Right cardiac atrium (tissue), 5 donors: ENCODE data around the gene BEAN1. TPM values are rescaled to one million over a fixed set of nuclear protein-coding genes. Genes with fewer than 3 reads are reported as not detected.
A peak's percentile ranks its signal among the peaks of the same experiment; 100 is the strongest.

Source experiments
- ATAC-seq, 2 donors: fragments of 200-7000 bp; cut with Tn5 transposase; one replicate each; pipeline versions ENCODE4 v1.8.0 to v1.9.1; 2020; ENCODE audit warnings: moderate library complexity in 2 of 2, mild to moderate bottlenecking in 1 of 2
- DNase-seq, 3 donors: peaks; one replicate each; pipeline ENCODE4 v3.0.0-alpha.2; 2020
- H3K27ac ChIP-seq: one replicate; pipeline ENCODE4 v1.5.1; 2013; ENCODE audit warnings: mild to moderate bottlenecking, low read length, control low read depth, moderate library complexity
- H3K27me3 ChIP-seq: one replicate; pipeline ENCODE4 v1.6.1; 2013; ENCODE audit not compliant: control insufficient read depth, insufficient read depth
- H3K4me1 ChIP-seq: one replicate; pipeline ENCODE4 v1.6.1; 2013; ENCODE audit warnings: low read length; ENCODE audit not compliant: control insufficient read depth, insufficient read depth
- H3K4me3 ChIP-seq: one replicate; pipeline ENCODE4 v1.5.1; 2013; ENCODE audit warnings: low read length, control low read depth
- H3K9me3 ChIP-seq: one replicate; pipeline ENCODE4 v1.6.1; 2013; ENCODE audit warnings: low read length; ENCODE audit not compliant: control insufficient read depth
- WGBS: extraction: QIAGEN DNeasy Blood & Tissue Kit; methylation state at CpG from one replicate; pipeline ENCODE4 v1.1.7; 2013; 5-methylcytosine and 5-hydroxymethylcytosine counted together
- intact Hi-C, 4 donors: fragments of 100-400 bp; cut with DNase I; formaldehyde crosslinking; loops; one replicate each; pipeline versions ENCODE4 v1.11.0 to v1.14.0; 2022 to 2023
- polyA plus RNA-seq: library from polyadenylated mRNA; stranded (reverse); fragments of 200-250 nt; gene quantifications from one replicate; pipeline ENCODE4 v1.2.3, GENCODE V29; 2013
- total RNA-seq, 4 donors: library from RNA; stranded (reverse); fragmentation: NEBNext Ultra II Directional; extraction: Animal tissue kit (Norgen Biotek cat#: 25700); gene quantifications; one replicate each; pipeline ENCODE4 v1.2.1, GENCODE V29; 2021
- donor health status: healthy with polysubstance abuse.
- donor health status: DM: no; HTN: yes; CAD: no.
- donor health status: DM: no; HTN: no; CAD: no.
- donor health status: DM: no; HTN: yes; CAD: no; lungs with severe emphysema.
- donor health status: DM: yes; HTN: yes; CAD: no.

BEAN1 gene
- total and polyA plus RNA-seq, 5 donors, result 0.41 to 1.5 (median 1.1) TPM

DNA sequence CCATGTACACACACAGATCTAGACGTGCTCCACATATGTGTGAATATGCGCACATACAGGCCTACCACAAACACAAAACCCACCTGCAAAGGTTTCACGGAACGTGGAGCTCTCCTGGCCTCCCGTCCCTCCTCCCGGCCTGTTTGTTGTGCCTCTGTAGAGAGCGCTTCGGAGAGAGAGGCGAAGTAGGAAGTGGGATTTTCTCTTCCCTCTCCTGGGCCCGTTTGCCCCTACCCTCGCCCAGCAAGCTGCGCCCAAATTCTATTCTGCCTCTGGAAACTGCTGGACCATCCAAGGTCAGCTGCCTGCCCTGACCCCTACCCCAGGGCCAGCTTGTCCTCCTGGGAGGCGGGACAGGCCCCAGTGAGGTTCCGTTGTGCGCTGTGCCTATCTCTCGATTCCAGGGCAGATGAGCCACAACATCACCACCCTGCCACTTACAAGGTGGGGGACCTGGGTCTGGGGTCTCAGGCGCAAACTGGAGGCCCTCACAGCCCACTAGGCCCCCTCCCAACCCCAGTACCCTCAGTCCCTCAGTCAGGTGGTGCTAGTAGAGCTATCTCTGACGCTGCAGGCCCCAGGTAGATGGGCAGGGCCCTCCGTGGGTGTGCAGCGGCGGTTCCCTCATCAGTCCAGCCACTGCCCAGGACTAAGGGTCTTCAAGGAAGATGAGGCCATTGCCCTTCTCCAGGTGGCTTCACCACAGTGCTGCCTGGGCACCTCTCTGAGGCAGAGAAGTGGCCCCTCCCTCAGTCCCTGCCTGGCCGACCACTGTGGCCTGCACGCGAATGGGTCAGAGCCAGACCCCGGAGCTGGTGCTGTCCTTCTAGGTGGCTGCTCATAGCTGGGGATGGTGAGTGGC, 54.2 kb downstream of the BEAN1 start:
- Histone ChIP-seq H3K9me3 (no peaks in the 10 kb centered on the region), H3K27ac (no peak overlapping the region), H3K4me1 (no peaks in the 10 kb centered on the region), H3K4me3 (no peak overlapping the region), H3K27me3 (no peaks in the 10 kb centered on the region)
- WGBS, result 90% methylated on average over 25 of the region's 25 CpGs
- intact Hi-C loops, result loop anchor here in 2 of 4 donors (5.0 to 10.0 kb wide), 3 partner anchors 74 to 124 kb away; partner anchors contain the start of gene CMTM3 (in 1 of the 2)
- ATAC-seq (no peak), DNase-seq (peak in 1 of 3 donors; percentile 22)

DNA sequence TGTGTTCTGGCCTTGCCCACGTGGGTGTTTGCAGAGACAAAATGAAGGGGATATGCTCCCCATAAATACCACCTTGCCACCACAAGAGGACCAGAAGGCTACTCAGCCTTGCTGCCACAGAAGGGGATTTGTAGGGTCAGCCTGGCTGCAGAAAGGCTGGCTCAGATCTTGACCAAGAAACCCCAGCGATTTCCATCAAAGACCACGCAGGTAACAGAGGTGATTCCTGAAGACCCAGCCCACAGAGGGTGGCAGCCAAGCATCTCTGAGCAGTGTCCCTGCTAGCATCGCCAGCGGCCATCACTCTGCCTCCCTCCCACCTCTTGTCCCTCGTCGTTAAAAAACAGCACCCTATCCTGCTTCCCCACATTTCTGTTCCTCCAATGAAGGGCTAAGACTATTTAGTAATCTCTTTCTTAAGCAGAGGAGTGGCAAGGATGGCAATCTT, 54.9 kb downstream of the BEAN1 start:
- peaks cover 6% of the 10 kb centered on the region for H3K4me1 ChIP-seq
- intact Hi-C loops, result loop anchor here in 3 of 4 donors (2.0 to 10.0 kb wide), 4 partner anchors 75 to 125 kb away; partner anchors contain the start of gene CMTM3 (in 1 of the 3)
- 72% methylated on average over 7 of the region's 7 CpGs for WGBS
- H3K27me3 ChIP-seq, result no peaks in the 10 kb centered on the region
- no peaks in the 10 kb centered on the region for H3K9me3 ChIP-seq
- H3K4me3 ChIP-seq, result no peak overlapping the region
- no peak for ATAC-seq
- no peak for DNase-seq
- no peak overlapping the region for H3K27ac ChIP-seq

GRCh38 chr16:66483689-66484452, 56.8 kb downstream of the BEAN1 start:
- peaks cover 9% of the 10 kb centered on the region for H3K4me1 ChIP-seq
- intact Hi-C loops, result loop anchor here in 3 of 4 donors (2.0 to 10.0 kb wide), 4 partner anchors 77 to 127 kb away; partner anchors contain the start of gene CMTM3 (in 1 of the 3)
- WGBS, result 42% methylated on average over 14 of the region's 14 CpGs
- no peaks in the 10 kb centered on the region for H3K9me3 ChIP-seq
- no peak overlapping the region for H3K4me3 ChIP-seq
- ATAC-seq, result peak; percentile 46 to 78
- H3K27me3 ChIP-seq, result no peaks in the 10 kb centered on the region
- no peak overlapping the region for H3K27ac ChIP-seq
- DNase-seq, result peak; percentile 77 to 93 (median 92)

- Histone ChIP-seq H3K9me3 (no peaks in the 10 kb centered on the region), H3K27me3 (no peaks in the 10 kb centered on the region), H3K4me1 (peaks cover 9% of the 10 kb centered on the region), H3K4me3 (no peak overlapping the region), H3K27ac (no peak overlapping the region)
- WGBS, result 87% methylated on average over 15 of the region's 15 CpGs
- ATAC-seq (no peak), DNase-seq (no peak)
- intact Hi-C loops, result loop anchor here in 3 of 4 donors (5.0 to 10.0 kb wide), 3 partner anchors 77 to 127 kb away; partner anchors contain the start of gene CMTM3 (in 1 of the 3)
Measured at GRCh38 chr16:66484453-66485213, 57.5 kb downstream of the BEAN1 start.

- H3K27me3 ChIP-seq, result no peaks in the 10 kb centered on the region
- intact Hi-C loops, result loop anchor here in 2 of 4 donors (5.0 to 10.0 kb wide), 2 partner anchors 119 to 128 kb away; partner anchors contain the start of gene CMTM3 (in 1 of the 2)
- H3K27ac ChIP-seq, result no peak overlapping the region
- ATAC-seq (no peak), DNase-seq (no peak)
- peaks cover 9% of the 10 kb centered on the region for H3K4me1 ChIP-seq
- no peaks in the 10 kb centered on the region for H3K9me3 ChIP-seq
- no peak overlapping the region for H3K4me3 ChIP-seq
- WGBS, result 90% methylated on average over 6 of the region's 6 CpGs
Measured at GRCh38 chr16:66485376-66485775, 58.3 kb downstream of the BEAN1 start.

GRCh38 chr16:66486199-66486772, 59.2 kb downstream of the BEAN1 start:
- WGBS, result 93% methylated on average over 12 of the region's 12 CpGs
- DNase-seq (no peak), ATAC-seq (no peak)

DNA sequence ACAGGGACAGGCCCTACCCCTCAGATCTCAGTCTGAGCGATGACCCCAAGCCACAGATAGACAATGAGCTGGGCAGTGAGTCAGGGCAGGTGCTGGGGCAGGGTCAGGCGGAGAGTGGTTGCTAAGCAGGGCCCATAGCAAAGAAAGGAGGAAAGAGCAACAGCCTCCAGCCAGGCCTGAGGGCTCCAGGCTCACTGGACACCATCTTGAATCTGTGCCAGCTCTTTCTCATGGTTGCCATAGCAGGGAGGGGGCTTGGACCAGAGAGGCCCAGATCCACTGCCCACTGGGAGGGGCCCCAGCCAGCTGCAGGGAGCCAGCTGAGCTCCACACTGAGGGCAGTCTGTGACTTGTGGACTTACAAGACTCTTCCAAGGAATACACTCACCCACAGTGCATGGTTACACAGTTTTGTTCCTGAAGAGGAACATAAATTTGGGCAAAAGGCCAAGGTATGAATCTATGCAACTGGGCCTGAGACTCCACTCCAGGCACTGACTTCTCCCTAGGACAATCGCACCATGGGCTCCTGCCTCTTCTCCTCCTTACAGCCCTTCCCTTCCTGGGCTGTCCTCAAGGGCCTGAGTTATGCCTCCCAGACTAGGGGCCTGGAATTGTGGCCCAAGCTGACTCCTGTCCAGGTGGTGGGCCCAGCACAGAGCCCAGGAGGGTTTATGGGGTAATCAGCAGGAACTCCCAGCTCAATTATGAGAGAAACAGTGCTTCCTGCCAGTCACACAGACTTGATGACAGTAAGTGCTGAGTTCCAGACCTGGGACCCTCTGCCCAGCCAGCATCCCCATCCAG, 59.9 kb downstream of the BEAN1 start:
- no peaks in the 10 kb centered on the region for H3K27me3 ChIP-seq
- intact Hi-C loops, result loop anchor here in 2 of 4 donors (5.0 to 10.0 kb wide), 2 partner anchors 118 to 130 kb away; partner anchors contain the start of gene CMTM3 (in 1 of the 2)
- WGBS, result 56% methylated on average over 3 of the region's 3 CpGs
- peak in 2 of 3 donors; percentile 48 to 85 for DNase-seq
- H3K27ac ChIP-seq, result no peak overlapping the region
- H3K9me3 ChIP-seq, result no peaks in the 10 kb centered on the region
- peak; percentile 42 to 80 for ATAC-seq
- peaks cover 9% of the 10 kb centered on the region for H3K4me1 ChIP-seq
- H3K4me3 ChIP-seq, result no peak overlapping the region

More at GRCh38 chr16:66486199-66486772, 59.2 kb downstream of the BEAN1 start:
- intact Hi-C loops, result loop anchor here in 2 of 4 donors (5.0 to 10.0 kb wide), 2 partner anchors 119 to 129 kb away; partner anchors contain the start of gene CMTM3 (in 1 of the 2)
- no peak overlapping the region for H3K4me3 ChIP-seq
- no peaks in the 10 kb centered on the region for H3K9me3 ChIP-seq
- H3K4me1 ChIP-seq, result peaks cover 9% of the 10 kb centered on the region
- H3K27ac ChIP-seq, result no peak overlapping the region
- no peaks in the 10 kb centered on the region for H3K27me3 ChIP-seq

DNA sequence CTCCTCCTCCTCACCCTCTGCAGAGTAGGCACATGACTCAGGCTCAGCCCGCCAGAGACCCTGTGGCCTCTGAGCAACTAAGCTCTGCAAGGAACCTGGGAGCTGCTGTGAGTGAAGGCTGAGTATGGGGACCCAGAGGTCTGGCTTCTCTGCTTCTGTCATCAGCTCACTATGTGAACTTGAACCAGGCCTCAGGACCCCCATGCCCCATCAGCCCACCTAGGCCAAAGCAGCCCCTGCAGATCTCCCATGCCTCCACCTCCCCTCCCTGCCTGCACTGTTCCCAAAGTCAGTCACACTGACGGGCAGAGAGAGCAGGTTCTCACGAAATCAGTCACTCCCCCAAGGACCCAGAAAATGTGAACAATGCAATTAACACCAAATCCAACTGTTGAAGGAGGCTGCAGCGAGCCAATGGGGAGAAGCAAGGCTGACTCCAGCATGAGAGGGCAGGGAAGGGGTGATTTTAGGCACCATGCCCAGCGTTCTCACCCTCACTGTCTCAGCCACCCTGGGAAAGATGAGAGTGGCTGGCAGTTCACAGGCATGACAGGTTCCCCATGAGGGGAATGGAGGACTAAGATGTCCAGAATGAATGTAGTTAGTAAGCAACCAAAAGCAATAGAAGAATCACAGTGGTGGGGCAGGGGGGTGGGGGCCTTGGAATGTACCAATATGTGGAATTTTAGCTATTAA, 60.6 kb downstream of the BEAN1 start:
- Histone ChIP-seq H3K9me3 (no peaks in the 10 kb centered on the region), H3K4me3 (no peak overlapping the region), H3K27me3 (no peaks in the 10 kb centered on the region), H3K4me1 (peaks cover 9% of the 10 kb centered on the region), H3K27ac (no peak overlapping the region)
- intact Hi-C loops, result loop anchor here in 2 of 4 donors (5.0 to 10.0 kb wide), 2 partner anchors 117 to 130 kb away; partner anchors contain the start of gene CMTM3 (in 1 of the 2)
- DNase-seq (no peak), ATAC-seq (peak in 1 of 2 donors; percentile 1)
- WGBS, result 62% methylated on average over 5 of the region's 5 CpGs

DNA sequence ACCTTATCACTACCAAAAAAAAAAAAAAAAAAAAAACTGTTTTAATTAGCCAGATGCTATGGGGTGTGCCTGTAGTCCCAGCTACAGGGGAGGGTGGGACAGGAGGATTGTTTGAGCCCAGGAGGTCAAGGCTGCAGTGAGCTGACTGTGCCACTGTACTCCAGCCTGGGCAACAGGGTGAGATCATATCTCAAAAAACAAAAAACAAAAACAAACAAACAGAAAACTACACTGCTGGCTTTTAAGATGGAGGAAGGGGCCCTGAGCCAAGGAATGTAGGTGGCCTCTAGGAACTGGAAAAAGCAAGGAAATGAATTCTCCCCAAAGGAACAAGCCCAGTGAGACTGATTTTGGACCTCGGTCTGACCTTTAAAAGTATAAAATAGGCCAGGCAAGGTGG, 61.4 kb downstream of the BEAN1 start:
- ATAC-seq, result no peak
- no peak for DNase-seq
- 88% methylated on average over 1 of the region's 1 CpG for WGBS
- intact Hi-C loops, result loop anchor here in 2 of 4 donors (5.0 to 10.0 kb wide), 2 partner anchors 116 to 131 kb away; partner anchors contain the start of gene CMTM3 (in 1 of the 2)
- H3K27ac ChIP-seq, result no peak overlapping the region
- H3K27me3 ChIP-seq, result no peaks in the 10 kb centered on the region
- H3K4me3 ChIP-seq, result no peak overlapping the region
- H3K9me3 ChIP-seq, result no peaks in the 10 kb centered on the region
- H3K4me1 ChIP-seq, result peaks cover 9% of the 10 kb centered on the region
